Stimulated activated naive CD8-positive, alpha-beta T cell treated with anti-CD3 and anti-CD28 coated beads, Interleukin-15, amount 100 ng/mL, for 72 hours (primary cell): ENCODE results near the gene RBM15B.

Experiments
- ATAC-seq: fragments of 150-1000 bp; cut with Tn5 transposase; 2 replicates; pipeline ENCODE4 v1.10.0; 2021; ENCODE audit warnings: mild to moderate bottlenecking, moderate library complexity
- DNase-seq, 2 donors: peaks; one replicate each; pipeline ENCODE4 v3.0.0; 2021 to 2022
- H3K27ac Mint-ChIP-seq, 2 donors: one replicate each; pipeline ENCODE4 v1.8.0; 2022; ENCODE audit warnings: mild to moderate bottlenecking in 2 of 2, mixed read lengths in 2 of 2, moderate library complexity in 2 of 2
- H3K27me3 Mint-ChIP-seq: one replicate; pipeline ENCODE4 v1.8.0; 2022; ENCODE audit warnings: mixed read lengths
- H3K4me1 Mint-ChIP-seq: one replicate; pipeline ENCODE4 v1.8.0; 2022; ENCODE audit warnings: mild to moderate bottlenecking, mixed read lengths
- H3K4me3 Mint-ChIP-seq, 2 donors: one replicate each; pipeline ENCODE4 v1.8.0; 2022; ENCODE audit warnings: mild to moderate bottlenecking in 2 of 2, mixed read lengths in 2 of 2, moderate library complexity in 1 of 2
- H3K9me3 Mint-ChIP-seq, 2 donors: one replicate each; pipeline ENCODE4 v1.8.0; 2022; ENCODE audit warnings: mixed read lengths in 2 of 2

RBM15B gene

DNA sequence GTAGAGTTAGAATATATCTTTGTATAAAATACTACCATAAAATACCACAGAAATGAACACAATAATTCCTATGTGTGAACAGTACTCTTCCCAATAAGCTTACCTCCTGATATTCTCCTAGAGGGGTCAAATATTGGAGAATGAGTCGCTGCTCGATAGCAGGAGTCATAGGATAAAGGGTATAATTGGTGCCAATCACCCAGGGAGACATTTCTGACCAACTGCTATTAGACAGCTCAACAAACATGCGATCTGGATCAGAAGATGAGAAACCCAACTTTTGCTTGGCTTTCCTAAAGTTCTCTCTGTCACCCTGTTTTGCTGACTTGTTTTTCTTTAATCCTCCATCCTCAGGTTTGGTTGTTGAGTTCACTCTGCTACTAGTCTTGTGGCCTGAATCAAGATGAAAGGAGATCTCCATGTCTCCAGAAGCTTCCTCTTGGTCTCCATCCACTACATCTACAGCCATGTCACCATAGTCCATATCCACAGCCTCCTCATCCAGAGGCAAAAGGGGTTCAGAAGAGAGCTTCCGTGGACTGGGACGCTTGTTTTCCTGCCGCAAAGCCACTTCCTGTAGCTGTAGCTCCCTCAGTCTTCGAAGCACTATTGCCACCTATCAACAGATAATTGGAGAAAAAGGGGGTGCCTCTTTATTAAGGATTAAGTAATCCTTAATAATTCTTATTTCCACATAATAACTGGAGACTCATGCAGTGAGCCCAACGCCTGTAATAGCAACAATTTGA lies 50.4 kb downstream of the RBM15B start:
- H3K27ac Mint-ChIP-seq, result no peak overlapping the region
- ATAC-seq (no peak), DNase-seq (no peak)
- H3K27me3 Mint-ChIP-seq, result no peaks in the 10 kb centered on the region
- H3K4me3 Mint-ChIP-seq, result no peak overlapping the region
- no peaks in the 10 kb centered on the region for H3K4me1 Mint-ChIP-seq
- H3K9me3 Mint-ChIP-seq, result no peaks in the 10 kb centered on the region

DNA sequence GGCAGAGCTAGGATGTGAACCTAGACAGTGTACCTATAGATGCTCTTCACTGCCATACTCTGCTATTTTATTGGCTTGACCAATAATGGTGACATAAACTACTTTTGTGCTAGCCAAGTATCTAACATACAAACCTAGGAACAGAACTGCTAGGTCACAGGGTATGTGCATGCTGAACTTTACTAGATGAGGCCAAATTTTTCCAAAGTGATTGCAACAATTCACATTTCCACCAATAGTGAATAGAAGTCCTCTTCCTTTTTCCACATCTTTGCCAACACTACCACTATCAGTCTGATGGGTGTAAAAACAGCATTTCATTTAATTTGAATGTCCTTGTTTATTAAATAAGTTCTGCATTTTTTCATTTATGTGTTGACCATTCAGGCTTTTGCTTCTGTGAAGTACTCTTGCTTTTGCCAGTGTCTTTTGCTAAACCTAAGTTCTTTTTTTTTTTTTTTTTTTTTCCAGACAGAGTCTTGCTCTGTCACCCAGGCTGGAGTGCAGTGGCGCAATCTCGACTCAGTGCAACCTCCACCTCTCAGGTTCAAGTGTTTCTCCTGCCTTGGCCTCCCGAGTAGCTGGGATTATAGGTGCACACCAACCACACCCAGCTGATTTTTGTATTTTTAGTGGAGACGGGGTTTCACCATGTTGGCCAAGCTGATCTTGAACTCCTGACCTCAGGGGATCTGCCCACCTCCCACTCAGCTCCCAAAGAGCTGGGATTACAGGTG lies 54.6 kb downstream of the RBM15B start:
- Mint-ChIP-seq H3K27ac (peak overlapping the region in 1 of 2 donors; percentile 52), H3K9me3 (no peaks in the 10 kb centered on the region), H3K4me1 (peaks cover 7% of the 10 kb centered on the region), H3K27me3 (no peaks in the 10 kb centered on the region), H3K4me3 (no peak overlapping the region)
- ATAC-seq, result no peak
- DNase-seq, result no peak
